Activated naive CD4-positive, alpha-beta T cell treated with anti-CD3 and anti-CD28 coated beads, Interleukin-2, amount 10 ng/mL, durations not matched to agents 5 hours and 36 hours (primary cell): Measurements from ENCODE around the gene TRIM7. TPM values are rescaled to one million over a fixed set of nuclear protein-coding genes. Genes with fewer than 3 reads are reported as not detected.

Experiments
- microRNA-seq: library from miRNA; unstranded; fragments of <30 nt; microRNA quantifications from one replicate; pipeline ENCODE4 v1.2.0, GENCODE V29; 2022; ENCODE audit warnings: borderline microRNAs expressed, borderline replicate concordance
- total RNA-seq, 2 experiments: library from RNA; stranded (reverse); gene quantifications; one replicate each; pipeline ENCODE4 v1.2.3, GENCODE V29; 2021

Gene TRIM7
- total RNA-seq, result under 1 TPM; 0.48 to 0.88 TPM

GRCh38 chr5:181204826-181205760, at the start of gene TRIM7:
Gene TRIM7 (minus strand): TSS chr5:181205196. CDS start chr5:181205110, 86 bp downstream.

GRCh38 chr5:181243564-181244343, 38.8 kb upstream of the TRIM7 start, which contains the start of gene RACK1:
Gene RACK1 (minus strand): TSS chr5:181243906. CDS start chr5:181243800, 106 bp downstream.

GRCh38 chr5:181223058-181223728, 18.2 kb upstream of the TRIM7 start, which contains the start of gene TRIM41:
Gene TRIM41 (plus strand): TSS chr5:181223281. CDS start chr5:181224000, 719 bp downstream.

GRCh38 chr5:181146927-181147636, 57.9 kb downstream of the TRIM7 start, which contains the start of gene OR2V2:
Gene OR2V2 (plus strand): TSS chr5:181147586. CDS start chr5:181154943, 7,357 bp downstream.

Small RNA genes lying within 50 kb of the gene (microRNA-seq; reads per million reads assigned to microRNA genes)
- gene MIR4638, result 1.0 reads per million

Other genes starting within 250 kb of the TRIM7 start
- not detected for gene BTNL3, start 216.3 kb downstream of the TRIM7 start, total RNA-seq
- gene BTNL9, start 164.9 kb downstream of the TRIM7 start, total RNA-seq, result not detected
- not detected for gene OR2V1, start 74.0 kb downstream of the TRIM7 start, total RNA-seq
- gene OR2V2, start 57.6 kb downstream of the TRIM7 start, total RNA-seq, result not detected
- 10 to 100 TPM; 40.3 to 40.8 TPM for gene TRIM41, start 18.1 kb upstream of the TRIM7 start, total RNA-seq
- gene RACK1, start 38.7 kb upstream of the TRIM7 start, total RNA-seq, result 1,000 to 10,000 TPM; 2,645 to 2,672 TPM
- 10 to 100 TPM; 33.5 to 34.2 TPM for gene TRIM52, start 55.9 kb upstream of the TRIM7 start, total RNA-seq
- gene OR4F3, start 162.1 kb upstream of the TRIM7 start, total RNA-seq, result not detected